DOHH2 (cell line): Measurements from ENCODE around the gene HP.
A peak's percentile ranks its signal among the peaks of the same experiment; 100 is the strongest.

Experiments
- H3F3A ChIP-seq: fragments of 200-600 bp; sonication (generic), shearing (Covaris generic); 2 replicates; pipeline ENCODE4 v1.6.0; 2016; ENCODE audit warnings: antibody characterized with exemption, mild to moderate bottlenecking; ENCODE audit not compliant: control insufficient read depth, insufficient read depth
- H3K27ac ChIP-seq: fragments of 200-600 bp; sonication (generic); 2 replicates; pipeline ENCODE4 v1.5.1; 2014; ENCODE audit warnings: low read depth, mild to moderate bottlenecking, low read length, moderate library complexity
- H3K27me3 ChIP-seq: fragments of 200-600 bp; sonication (generic); 2 replicates; pipeline ENCODE4 v1.6.1; 2014; ENCODE audit warnings: mild to moderate bottlenecking, low read length, mixed read lengths; ENCODE audit not compliant: control insufficient read depth
- H3K36me3 ChIP-seq: fragments of 200-600 bp; sonication (generic); 2 replicates; pipeline ENCODE4 v1.6.1; 2014; ENCODE audit warnings: mild to moderate bottlenecking, low read length, moderate library complexity, mixed read lengths; ENCODE audit not compliant: control insufficient read depth
- H3K4me1 ChIP-seq: fragments of 200-600 bp; sonication (generic); 2 replicates; pipeline ENCODE4 v1.6.1; 2014; ENCODE audit warnings: mild to moderate bottlenecking, low read length, mixed read lengths; ENCODE audit not compliant: control insufficient read depth
- H3K4me2 ChIP-seq: fragments of 200-600 bp; sonication (generic); 2 replicates; pipeline ENCODE4 v1.6.0; 2014; ENCODE audit warnings: mild to moderate bottlenecking, low read length, moderate library complexity
- H3K4me3 ChIP-seq: fragments of 200-600 bp; sonication (generic); 2 replicates; pipeline ENCODE4 v1.5.1; 2014; ENCODE audit warnings: mild to moderate bottlenecking, low read length, mixed read lengths
- H3K79me2 ChIP-seq: fragments of 200-600 bp; sonication (generic); 2 replicates; pipeline ENCODE4 v1.6.1; 2014; ENCODE audit warnings: mild to moderate bottlenecking, low read length, mixed read lengths; ENCODE audit not compliant: control insufficient read depth
- H3K9me2 ChIP-seq: fragments of 200-600 bp; sonication (generic); replicated peaks from 2 replicates; pipeline ENCODE4 v1.6.1; 2014; ENCODE audit warnings: mild to moderate bottlenecking, low read length, mixed read lengths; ENCODE audit not compliant: control insufficient read depth
- H3K9me3 ChIP-seq: fragments of 200-600 bp; sonication (generic); 2 replicates; pipeline ENCODE4 v1.6.1; 2014; ENCODE audit warnings: antibody characterized with exemption, low read length, mixed read lengths; ENCODE audit not compliant: control insufficient read depth, insufficient read depth
- H4K20me1 ChIP-seq: fragments of 200-600 bp; sonication (generic); 2 replicates; pipeline ENCODE4 v1.6.0; 2014; ENCODE audit warnings: low read depth, mild to moderate bottlenecking, antibody characterized with exemption, low read length, moderate library complexity; ENCODE audit not compliant: control insufficient read depth, insufficient read depth
- CTCF ChIP-seq: fragments of 200-600 bp; sonication (generic); IDR thresholded peaks from one replicate; pipeline ENCODE4 v1.5.1; 2014; ENCODE audit warnings: antibody characterized with exemption, mild to moderate bottlenecking, low read depth, low read length; ENCODE audit not compliant: poor library complexity, severe bottlenecking
- EZH2phosphoT487 ChIP-seq: fragments of 200-600 bp; sonication (generic); IDR thresholded peaks from 2 replicates; pipeline ENCODE4 v1.6.1; 2017; ENCODE audit warnings: borderline replicate concordance, mild to moderate bottlenecking, antibody characterized with exemption, low read length, moderate library complexity, mixed read lengths

Gene HP

GRCh38 chr16:72066747-72067146, 12.4 kb downstream of the HP start:
- no peaks in the 10 kb centered on the region for H3F3A ChIP-seq
- H3K4me3 ChIP-seq, result no peak overlapping the region
- peak; percentile 68 for TF ChIP-seq CTCF
- no peak for TF ChIP-seq EZH2phosphoT487
- H3K9me3 ChIP-seq, result no peaks in the 10 kb centered on the region
- no peaks in the 10 kb centered on the region for H3K4me1 ChIP-seq
- H4K20me1 ChIP-seq, result no peaks in the 10 kb centered on the region
- H3K4me2 ChIP-seq, result no peak overlapping the region
- no peaks in the 10 kb centered on the region for H3K27me3 ChIP-seq
- H3K27ac ChIP-seq, result no peak overlapping the region
- H3K36me3 ChIP-seq, result no peaks in the 10 kb centered on the region
- no peaks in the 10 kb centered on the region for H3K79me2 ChIP-seq
- no peaks in the 10 kb centered on the region for H3K9me2 ChIP-seq

GRCh38 chr16:72068930-72069329, 14.6 kb downstream of the HP start:
- H3F3A ChIP-seq, result no peaks in the 10 kb centered on the region
- no peak overlapping the region for H3K4me3 ChIP-seq
- no peak for TF ChIP-seq CTCF
- TF ChIP-seq EZH2phosphoT487, result no peak
- H3K27me3 ChIP-seq, result no peaks in the 10 kb centered on the region
- no peak overlapping the region for H3K27ac ChIP-seq
- no peaks in the 10 kb centered on the region for H3K79me2 ChIP-seq
- H3K4me1 ChIP-seq, result no peaks in the 10 kb centered on the region
- H3K36me3 ChIP-seq, result no peaks in the 10 kb centered on the region
- no peaks in the 10 kb centered on the region for H4K20me1 ChIP-seq
- no peak overlapping the region for H3K4me2 ChIP-seq
- no peaks in the 10 kb centered on the region for H3K9me2 ChIP-seq
- no peaks in the 10 kb centered on the region for H3K9me3 ChIP-seq

- H3K36me3 ChIP-seq, result no peaks in the 10 kb centered on the region
- H3K9me3 ChIP-seq, result no peaks in the 10 kb centered on the region
- no peak overlapping the region for H3K4me2 ChIP-seq
- H3K27me3 ChIP-seq, result no peaks in the 10 kb centered on the region
- no peak overlapping the region for H3K4me3 ChIP-seq
- no peaks in the 10 kb centered on the region for H3K79me2 ChIP-seq
- TF ChIP-seq CTCF (no peak), EZH2phosphoT487 (no peak)
- H3K9me2 ChIP-seq, result no peaks in the 10 kb centered on the region
- H4K20me1 ChIP-seq, result no peaks in the 10 kb centered on the region
- H3K27ac ChIP-seq, result no peak overlapping the region
- no peaks in the 10 kb centered on the region for H3K4me1 ChIP-seq
- H3F3A ChIP-seq, result no peaks in the 10 kb centered on the region
Observed at GRCh38 chr16:72072514-72073342, 18.4 kb downstream of the HP start.
